Measurements from ENCODE around the gene CCL13.

DNA sequence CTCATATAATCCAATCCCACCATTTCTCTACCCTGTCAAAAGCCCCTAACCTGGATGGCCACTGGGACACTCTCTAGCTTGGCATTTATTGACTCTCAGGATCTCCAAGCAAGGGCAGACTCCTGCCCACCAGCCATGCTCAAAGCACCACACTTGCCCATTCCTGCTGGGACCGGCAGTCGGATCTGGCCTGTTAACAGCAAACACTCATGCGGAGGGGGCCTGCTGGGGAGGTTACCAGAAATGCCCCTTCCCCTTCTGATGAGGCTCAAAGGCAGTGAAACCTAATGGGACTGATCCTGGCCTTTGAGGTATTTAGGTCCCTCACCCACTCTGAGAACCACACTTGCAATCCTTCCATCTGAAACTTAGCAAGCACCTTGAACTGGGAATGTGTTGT, 13.3 kb downstream of the CCL13 start:
- no peak for TF ChIP-seq GABPA (IDR thresholded peaks at IDR 0.05 in 1 of 2, conservative IDR thresholded peaks at IDR 0.05 in 1 of 2)
- TF ChIP-seq YY1 (IDR thresholded peaks at IDR 0.05): no peak
- TF ChIP-seq TAF1 (conservative IDR thresholded peaks at IDR 0.05): no peak
- TF ChIP-seq RAD21 (IDR thresholded peaks at IDR 0.05): no peak
- TF ChIP-seq, protein P1, sequence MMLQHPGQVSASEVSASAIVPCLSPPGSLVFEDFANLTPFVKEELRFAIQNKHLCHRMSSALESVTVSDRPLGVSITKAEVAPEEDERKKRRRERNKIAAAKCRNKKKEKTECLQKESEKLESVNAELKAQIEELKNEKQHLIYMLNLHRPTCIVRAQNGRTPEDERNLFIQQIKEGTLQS (IDR thresholded peaks at IDR 0.05): no peak
- TF ChIP-seq SP1 (IDR thresholded peaks at IDR 0.05): no peak
- TF ChIP-seq JUND (IDR thresholded peaks at IDR 0.05): no peak
